Activated CD4-positive, CD25-positive, alpha-beta regulatory T cell treated with anti-CD3 and anti-CD28 coated beads, Interleukin-2, amount 50 U/mL, for 16 hours (primary cell): ENCODE data around the gene HMCN2.

Source experiments
- DNase-seq: peaks from one replicate; pipeline ENCODE4 v3.0.0-alpha.2; 2020; ENCODE audit warnings: low read depth, low spot score

The HMCN2 gene

GRCh38 chr9:130410443-130410842 is 144.9 kb downstream of the HMCN2 start:
- no peak for DNase-seq

GRCh38 chr9:130411566-130411915 is 146.0 kb downstream of the HMCN2 start:
- DNase-seq, result no peak

DNA sequence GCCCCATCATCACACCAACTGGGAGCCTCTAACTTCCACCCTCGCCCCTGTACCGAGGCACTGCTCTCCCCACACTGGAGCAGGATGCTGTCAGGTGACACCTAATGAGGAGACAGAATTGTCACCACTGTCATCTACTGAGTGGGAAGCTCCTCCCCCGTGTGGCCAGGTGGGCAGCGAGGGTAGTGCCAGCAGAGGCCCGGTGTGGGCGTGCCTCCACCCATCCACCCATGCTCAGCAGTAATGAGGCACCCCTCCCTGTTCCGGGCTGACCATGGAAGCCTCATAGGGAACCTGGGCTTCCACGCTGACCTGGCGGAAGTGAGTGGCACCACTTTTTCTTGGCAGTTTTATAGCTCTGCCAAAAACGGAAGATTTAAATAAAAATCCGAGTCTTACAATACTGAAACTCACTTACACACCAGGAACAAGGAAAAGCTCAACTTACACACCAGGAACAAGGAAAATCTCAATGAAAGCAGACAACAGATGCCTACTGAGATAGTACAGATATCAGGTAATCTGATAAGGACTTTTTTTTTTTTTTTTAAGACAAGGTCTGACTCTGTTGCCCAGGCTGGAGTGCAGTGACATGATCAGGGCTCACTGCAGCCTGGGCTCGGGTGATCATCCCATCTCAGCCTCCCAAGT is 148.6 kb downstream of the HMCN2 start:
- no peak for DNase-seq

DNA sequence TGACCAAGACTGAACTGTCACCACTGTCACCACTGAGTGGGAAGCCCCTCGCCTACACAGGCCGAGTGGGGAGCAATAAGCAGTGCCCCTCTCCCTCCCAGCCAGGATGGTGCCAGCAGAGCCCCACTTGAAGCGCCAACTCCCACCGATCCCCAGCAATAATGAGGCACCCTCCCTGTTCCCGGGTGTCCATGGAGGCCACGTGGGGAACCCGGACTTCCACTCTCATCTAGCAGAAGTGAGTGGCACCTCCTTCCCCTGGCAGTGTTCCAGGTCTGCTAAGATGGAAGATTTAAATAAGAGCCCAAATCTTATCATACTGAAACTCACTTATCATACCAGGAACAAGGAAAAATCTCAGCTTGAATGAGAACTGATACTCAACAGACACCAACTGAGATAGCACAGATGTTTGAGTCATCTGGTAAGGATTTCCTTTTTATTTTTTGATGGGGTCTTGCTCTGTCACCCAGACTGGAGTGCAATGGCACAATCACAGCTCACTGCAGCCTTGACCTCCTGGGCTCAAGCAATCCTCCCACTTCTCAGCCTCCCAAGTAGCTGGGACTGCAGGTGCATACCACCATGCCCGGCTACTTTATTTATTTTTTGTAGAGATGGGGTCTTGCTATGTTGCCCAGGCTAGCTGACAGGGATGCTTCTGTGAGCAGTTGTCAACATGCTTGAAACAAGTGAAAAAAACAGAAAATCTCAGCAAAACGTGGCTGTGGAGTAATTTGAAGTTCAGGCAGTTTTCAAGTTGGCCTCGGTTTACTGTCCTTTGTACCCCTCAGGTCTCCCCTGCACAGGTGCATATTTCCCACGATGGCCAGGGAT is 149.6 kb downstream of the HMCN2 start:
- DNase-seq, result no peak

DNA sequence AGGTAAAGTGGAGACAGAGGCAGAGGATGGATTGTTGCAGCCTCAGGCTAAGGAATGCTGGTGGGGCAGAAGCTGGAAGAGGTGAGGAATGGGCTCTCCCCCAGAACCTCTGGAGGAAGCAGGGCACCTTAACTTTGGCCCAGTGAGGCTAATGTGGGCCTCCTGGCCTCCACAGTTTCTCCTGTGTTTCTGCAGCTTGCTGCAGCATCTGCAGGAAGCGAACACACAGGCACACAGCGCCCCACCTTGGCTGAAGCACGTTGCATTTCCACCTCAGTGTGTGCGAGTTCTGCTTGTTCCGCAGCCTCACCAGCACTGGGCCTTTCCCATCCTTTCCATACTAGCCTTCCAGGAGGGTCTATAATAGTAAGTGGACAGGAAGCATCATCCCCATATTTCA is 152.0 kb downstream of the HMCN2 start:
- no peak for DNase-seq

GRCh38 chr9:130418776-130419175 is 153.2 kb downstream of the HMCN2 start:
- no peak for DNase-seq

- no peak for DNase-seq
These were observed 154.0 kb downstream of the HMCN2 start for GRCh38 chr9:130419521-130420035.

DNA sequence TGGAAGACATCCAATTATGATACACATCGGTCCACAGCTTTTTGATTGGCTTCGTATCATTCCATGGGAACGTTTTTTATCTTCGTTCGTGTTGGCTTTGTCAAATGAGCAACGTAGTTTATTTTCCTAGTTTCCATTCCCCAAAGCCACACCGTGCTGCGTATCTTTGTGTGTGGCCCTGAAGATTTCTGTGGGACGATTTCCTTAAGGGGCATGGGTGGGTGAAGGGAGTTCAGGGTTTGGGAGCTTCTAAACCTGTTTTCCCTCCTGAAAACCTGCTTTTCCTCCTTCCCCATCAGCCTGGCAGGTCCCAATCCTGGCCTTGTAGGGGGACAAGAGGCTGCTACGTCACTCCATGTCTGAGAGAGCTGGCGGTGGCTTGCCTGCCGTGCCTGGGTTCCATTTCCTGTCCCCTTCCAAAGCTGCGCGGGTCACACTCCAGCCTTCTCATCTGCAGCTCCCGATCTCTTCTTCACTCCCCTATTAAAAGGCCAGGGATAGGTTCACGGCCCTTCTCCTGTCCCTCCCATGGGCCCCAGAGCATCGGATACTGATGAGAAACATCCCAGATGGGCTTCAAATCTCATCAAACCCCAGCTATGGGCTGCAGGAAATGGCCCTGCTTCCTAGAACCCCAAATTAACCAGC is 155.7 kb downstream of the HMCN2 start:
- DNase-seq, result no peak

DNA sequence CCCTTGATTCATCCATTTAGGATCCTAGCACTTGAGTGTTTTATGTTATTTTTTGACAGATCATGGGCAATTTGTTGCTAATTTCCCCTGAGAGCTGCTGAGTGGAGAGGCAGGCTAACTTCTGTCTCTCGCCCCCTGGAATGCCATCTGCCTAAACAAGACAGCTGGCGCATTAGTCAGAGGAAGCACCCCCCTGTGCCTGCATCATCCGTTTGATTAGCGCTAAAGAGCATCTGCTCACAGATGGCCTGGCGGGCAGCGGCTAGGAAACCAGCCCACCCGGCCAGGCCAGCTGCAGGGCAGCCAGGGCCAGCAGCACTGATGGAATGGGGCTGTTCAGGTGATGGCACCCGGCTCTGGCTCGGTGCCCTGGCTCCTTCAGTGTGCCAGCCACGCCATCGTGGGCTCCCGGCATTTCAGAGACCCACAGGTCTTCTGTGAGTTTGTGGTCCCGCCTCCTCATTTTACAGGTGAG is 156.3 kb downstream of the HMCN2 start:
- no peak for DNase-seq

DNA sequence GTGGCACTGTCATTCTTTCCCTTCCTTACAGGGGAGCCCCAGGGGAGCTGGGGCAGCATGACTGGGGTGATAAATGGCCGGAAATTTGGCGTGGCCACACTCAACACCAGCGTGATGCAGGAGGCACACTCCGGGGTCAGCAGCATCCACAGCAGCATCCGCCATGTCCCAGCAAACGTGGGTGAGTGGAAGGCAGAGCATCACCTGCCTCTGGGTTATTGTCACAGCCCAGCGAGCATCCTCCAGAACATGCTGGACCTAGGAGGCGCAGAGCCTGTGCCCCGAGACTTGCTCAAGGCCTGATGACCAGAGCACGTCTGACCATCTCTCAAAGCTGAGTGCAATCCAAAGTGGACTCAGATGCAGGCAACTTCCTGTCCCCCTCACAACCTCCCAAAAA is 157.0 kb downstream of the HMCN2 start:
- DNase-seq, result no peak

DNA sequence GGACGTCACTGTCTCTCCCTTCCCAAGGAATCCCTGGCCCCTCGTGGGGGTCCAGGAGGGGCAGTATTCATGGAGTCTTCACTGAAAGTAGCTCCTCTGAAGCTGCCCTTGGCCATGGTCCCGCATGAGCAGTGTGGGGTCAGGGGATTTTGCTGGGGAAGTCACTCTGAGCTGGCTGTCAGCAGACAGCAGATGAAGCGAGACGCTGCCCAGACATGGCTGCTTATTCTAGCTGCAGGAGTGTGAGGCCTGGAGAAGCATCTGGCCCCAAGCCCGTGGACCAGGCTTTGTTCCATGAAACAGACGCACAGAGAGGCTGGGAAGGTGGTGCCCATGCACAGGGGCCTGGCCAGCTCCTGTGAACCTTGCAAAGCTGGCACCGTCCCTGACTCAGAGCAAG is 157.7 kb downstream of the HMCN2 start:
- no peak for DNase-seq

- DNase-seq, result no peak
These were observed 159.3 kb downstream of the HMCN2 start for GRCh38 chr9:130424595-130425454.

DNA sequence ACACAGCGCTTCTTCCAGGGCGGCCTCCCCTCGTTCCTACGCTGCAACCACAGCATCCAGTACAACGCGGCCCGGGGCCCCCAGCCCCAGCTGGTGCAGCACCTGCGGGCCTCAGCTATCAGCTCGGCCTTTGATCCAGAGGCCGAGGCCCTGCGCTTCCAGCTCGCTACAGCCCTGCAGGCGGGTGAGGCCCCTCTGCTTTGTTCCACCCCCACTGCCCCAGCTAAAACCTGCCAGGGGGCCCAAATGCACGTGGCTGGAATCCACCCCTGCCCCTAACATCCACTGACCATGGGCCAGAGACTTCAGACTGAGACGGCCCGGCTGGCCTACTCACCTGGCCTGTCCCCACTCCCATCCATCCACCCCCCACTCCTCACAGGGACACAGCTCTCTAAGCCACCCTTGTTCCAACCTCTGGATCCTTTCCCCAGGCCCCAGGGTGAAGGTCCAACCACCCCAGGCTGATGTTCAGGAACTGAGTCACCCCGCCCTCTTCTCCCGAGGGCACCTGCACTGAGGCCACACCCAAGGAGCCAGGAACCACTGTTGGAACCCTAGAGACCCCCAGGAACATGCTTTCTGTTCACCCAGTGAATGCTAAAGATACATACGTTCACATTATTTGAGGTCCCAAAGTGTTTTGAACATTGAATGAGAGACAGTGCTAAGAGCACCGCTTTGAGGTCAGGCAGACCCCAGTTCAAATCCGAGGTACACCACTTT is 160.3 kb downstream of the HMCN2 start:
- no peak for DNase-seq

DNA sequence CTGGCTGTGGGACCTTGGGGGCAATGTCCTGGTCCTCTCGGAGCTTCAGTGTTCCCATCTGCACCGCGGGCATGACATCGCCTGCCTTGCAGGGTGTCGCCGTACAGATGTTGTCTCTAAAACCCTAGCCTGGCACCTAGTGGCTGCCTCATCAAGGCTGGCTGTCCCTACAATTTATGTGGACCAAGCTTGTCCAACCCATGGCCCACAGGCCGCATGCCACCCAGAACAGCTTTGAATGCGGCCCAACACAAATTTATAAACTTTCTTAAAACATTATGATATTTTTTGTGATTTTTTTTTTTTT is 160.9 kb downstream of the HMCN2 start:
- DNase-seq, result no peak

DNA sequence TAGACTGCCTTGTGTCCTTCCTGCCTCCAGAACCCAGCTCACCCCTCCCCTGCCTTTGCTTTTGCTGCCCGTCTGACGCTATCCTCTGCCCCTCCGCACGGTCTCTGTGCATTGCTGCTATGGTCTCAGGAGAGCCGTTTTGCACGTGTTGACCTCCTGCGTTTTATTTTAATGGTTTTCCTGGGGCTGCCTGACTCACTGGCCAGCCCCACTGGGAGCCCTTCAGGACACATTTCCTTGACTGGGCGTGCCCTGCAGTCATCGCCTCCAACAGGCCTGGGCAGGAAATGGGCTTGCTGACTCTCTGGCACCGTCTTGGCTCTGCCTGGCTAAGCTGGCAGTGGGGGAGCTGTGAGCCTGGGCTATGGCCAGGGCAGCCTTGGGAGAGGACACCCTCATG is 161.3 kb downstream of the HMCN2 start:
- no peak for DNase-seq

DNA sequence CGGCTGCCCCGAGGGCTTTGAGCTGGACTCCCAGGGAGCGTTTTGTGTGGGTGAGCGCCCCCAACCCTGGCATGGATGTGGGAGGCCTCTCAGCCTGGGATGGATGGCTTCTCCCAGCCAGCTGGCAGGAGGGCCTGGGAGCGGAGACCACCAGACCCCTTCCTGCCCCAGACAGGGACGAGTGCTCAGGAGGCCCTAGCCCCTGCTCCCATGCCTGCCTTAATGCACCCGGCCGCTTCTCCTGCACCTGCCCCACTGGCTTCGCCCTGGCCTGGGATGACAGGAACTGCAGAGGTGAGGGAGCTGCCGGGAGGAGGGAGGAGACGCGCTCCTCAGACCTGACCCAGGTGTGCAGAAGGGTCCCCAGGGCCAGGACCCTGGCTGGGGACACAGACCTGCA is 161.8 kb downstream of the HMCN2 start:
- DNase-seq, result no peak

DNA sequence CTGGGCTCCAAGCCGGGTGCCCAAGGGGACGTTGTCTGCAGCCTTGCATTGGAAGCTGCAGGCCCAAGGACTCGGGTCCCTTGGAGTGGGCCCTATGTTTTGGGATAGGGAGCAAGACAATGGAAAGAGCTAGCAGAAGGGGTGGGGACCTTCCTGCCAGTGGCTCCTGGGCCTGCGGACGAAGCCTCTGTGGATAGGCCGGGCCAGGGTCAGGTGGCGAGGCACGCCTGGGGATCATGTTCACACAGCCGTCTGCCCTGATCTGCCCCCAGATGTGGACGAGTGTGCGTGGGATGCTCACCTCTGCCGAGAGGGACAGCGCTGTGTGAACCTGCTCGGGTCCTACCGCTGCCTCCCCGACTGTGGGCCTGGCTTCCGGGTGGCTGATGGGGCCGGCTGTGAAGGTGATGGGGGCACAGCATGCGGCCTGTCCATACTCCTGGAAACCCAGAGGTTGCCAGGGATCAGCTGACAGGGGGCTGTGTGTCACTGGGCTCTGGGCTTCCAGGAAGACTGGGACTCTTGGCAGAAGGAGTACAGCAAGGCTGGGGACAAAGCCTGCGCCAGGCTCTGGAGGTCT is 162.6 kb downstream of the HMCN2 start:
- no peak for DNase-seq

DNA sequence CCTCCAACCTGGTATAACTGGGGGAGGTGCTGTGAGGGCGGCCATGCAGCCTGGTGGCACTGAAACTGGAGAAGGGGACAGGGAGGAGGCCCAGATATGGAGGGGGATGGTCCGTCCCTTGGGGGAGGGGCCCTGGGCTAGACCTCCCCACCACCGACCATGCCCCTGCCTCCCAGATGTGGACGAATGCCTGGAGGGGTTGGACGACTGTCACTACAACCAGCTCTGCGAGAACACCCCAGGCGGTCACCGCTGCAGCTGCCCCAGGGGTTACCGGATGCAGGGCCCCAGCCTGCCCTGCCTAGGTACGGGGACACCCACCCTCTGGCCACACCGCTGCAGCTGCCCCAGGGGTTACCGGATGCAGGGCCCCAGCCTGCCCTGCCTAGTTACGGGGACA is 163.8 kb downstream of the HMCN2 start:
- DNase-seq, result no peak

DNA sequence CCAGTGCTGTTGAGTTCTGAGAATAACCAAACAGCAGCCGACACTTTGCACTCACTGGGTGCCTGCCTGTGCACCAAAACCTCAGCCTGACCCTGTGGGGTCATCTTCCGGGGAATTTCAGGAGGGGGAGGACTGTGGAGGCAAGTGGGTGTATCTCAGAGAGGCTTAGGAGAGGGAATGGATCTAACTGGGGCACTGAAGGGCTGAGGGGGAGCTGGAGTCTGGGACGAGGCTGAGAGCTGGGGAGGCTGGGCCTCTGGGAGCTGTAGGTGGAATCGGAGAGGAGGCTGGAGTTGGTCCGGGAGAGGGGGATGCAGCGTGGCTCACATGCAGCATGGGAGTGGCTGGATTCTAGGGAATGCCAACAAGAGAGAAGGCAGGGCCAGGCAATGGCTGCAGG is 164.3 kb downstream of the HMCN2 start:
- no peak for DNase-seq

GRCh38 chr9:130430232-130430631 is 164.7 kb downstream of the HMCN2 start:
- DNase-seq, result no peak
